AG04449 (cell line): Measurements from ENCODE around the gene RAB24.

ENCODE experiments used
- CTCF ChIA-PET: fragments of 350-600 bp; formaldehyde crosslinking; extraction: SDS; loops from one replicate; lab custom pipeline; 2021; ENCODE audit warnings: antibody characterized with exemption; lab: Yijun Ruan, JAX
- POLR2A ChIA-PET: fragments of 400-600, 350-600 bp; formaldehyde crosslinking; extraction: SDS; loops from one replicate; lab custom pipeline; 2020; ENCODE audit warnings: antibody characterized with exemption, inconsistent platforms; lab: Yijun Ruan, JAX
- DNase-seq: peaks from one replicate; pipeline ENCODE4 v3.0.0-alpha.2; 2010; ENCODE audit warnings: low read depth, low spot score
- H3K4me3 ChIP-seq: 2 replicates; pipeline ENCODE4 v1.5.1; 2011; ENCODE audit warnings: low read depth, mild to moderate bottlenecking, control low read depth, low read length
- CTCF ChIP-seq: IDR thresholded peaks from one replicate; pipeline ENCODE4 v1.5.1; 2011; ENCODE audit warnings: mild to moderate bottlenecking, moderate library complexity, low read length, control low read depth, inconsistent platforms; ENCODE audit not compliant: insufficient read depth; ENCODE audit errors: missing control alignments

Gene RAB24

DNA sequence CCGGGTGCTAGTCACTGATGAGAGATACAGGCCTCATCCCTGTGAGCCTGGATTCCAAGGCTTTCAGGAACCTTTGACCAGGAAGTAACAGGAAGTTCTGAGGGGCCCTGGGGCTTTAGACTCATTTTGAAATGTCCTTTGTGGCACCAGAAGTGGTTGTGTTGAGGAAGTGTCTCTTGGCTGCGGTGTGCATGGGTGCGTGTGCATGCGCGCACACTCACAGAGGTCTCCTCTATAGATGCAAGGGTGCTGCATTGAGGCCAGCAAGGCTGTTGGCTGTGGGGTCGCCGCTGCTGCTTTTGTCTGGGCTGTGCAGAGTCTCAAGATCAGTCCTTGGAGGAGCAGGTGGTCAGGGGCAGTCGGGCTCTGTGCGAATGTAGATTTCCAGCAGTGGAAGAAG lies 7.6 kb downstream of the RAB24 start:
- ChIA-PET POLR2A (interaction anchor here (0.6 kb wide), 1 partner anchor 132 kb away, joined by 3 read pairs; no protein-coding TSS in a partner anchor), CTCF (interaction anchor here (0.5 to 9.6 kb wide), 3 partner anchors 14 to 363 kb away, joined by 3 to 112 read pairs (median 39); no protein-coding TSS in a partner anchor)
- TF ChIP-seq CTCF, result no peak
- no peak for DNase-seq
- H3K4me3 ChIP-seq, result no peak overlapping the region

- ChIA-PET CTCF (interaction anchor here (1.0 to 4.3 kb wide), 3 partner anchors 9 to 181 kb away, joined by 3 to 28 read pairs (median 4); partner anchors contain the start of genes PRELID1 and RAB24), POLR2A (no interaction called here)
- TF ChIP-seq CTCF, result no peak
Measured at GRCh38 chr5:177294632-177295031, 8.9 kb downstream of the RAB24 start.

GRCh38 chr5:177293819-177294581 lies 9.5 kb downstream of the RAB24 start:
- TF ChIP-seq CTCF, result no peak
- H3K4me3 ChIP-seq, result no peak overlapping the region
- ChIA-PET CTCF (interaction anchor here (0.6 to 4.3 kb wide), 5 partner anchors 10 to 183 kb away, joined by 3 to 28 read pairs (median 3); partner anchors contain the start of genes PRELID1 and RAB24), POLR2A (no interaction called here)
- no peak for DNase-seq

More at GRCh38 chr5:177294632-177295031, 8.9 kb downstream of the RAB24 start:
- no peak overlapping the region for H3K4me3 ChIP-seq
- no peak for DNase-seq

- DNase-seq, result no peak
- POLR2A ChIA-PET, result no interaction called here
- CTCF ChIA-PET, result interaction anchor here (1.0 to 4.3 kb wide), 2 partner anchors 12 to 178 kb away, joined by 3 to 28 read pairs; partner anchors contain the start of genes PRELID1 and RAB24
- no peak overlapping the region for H3K4me3 ChIP-seq
- no peak for TF ChIP-seq CTCF
Measured at GRCh38 chr5:177291735-177292134, 11.8 kb downstream of the RAB24 start.

GRCh38 chr5:177290816-177291596 lies 12.5 kb downstream of the RAB24 start:
- ChIA-PET POLR2A (no interaction called here), CTCF (interaction anchor here (1.0 to 4.3 kb wide), 3 partner anchors 12 to 178 kb away, joined by 3 to 28 read pairs (median 4); partner anchors contain the start of genes PRELID1 and RAB24)
- no peak overlapping the region for H3K4me3 ChIP-seq
- DNase-seq, result no peak
- TF ChIP-seq CTCF, result no peak
